H9 (cell line): Measurements from ENCODE around the gene SMIM12. TPM values are rescaled to one million over a fixed set of nuclear protein-coding genes. Genes with fewer than 3 reads are reported as not detected.

Source experiments
- DNase-seq: peaks from one replicate; pipeline ENCODE4 v3.0.0-alpha.2; 2017
- H2AFZ ChIP-seq: one replicate; pipeline ENCODE4 v1.6.1; 2013; ENCODE audit warnings: mild to moderate bottlenecking, low read length, control low read depth, moderate library complexity
- H2AK5ac ChIP-seq: 2 replicates; pipeline ENCODE4 v1.6.1; 2013; ENCODE audit warnings: low read length, control low read depth, mixed read lengths; ENCODE audit not compliant: insufficient read length
- H2BK120ac ChIP-seq: one replicate; pipeline ENCODE4 v1.6.1; 2013; ENCODE audit warnings: low read depth, mild to moderate bottlenecking, low read length, control low read depth, inconsistent platforms; ENCODE audit not compliant: poor library complexity, severe bottlenecking
- H2BK12ac ChIP-seq: 2 replicates; pipeline ENCODE4 v1.6.1; 2013; ENCODE audit warnings: low read length, control low read depth, mixed read lengths, low read depth; ENCODE audit not compliant: insufficient read length
- H2BK15ac ChIP-seq: 2 replicates; pipeline ENCODE4 v1.6.1; 2013; ENCODE audit warnings: low read depth, low read length, control low read depth
- H2BK20ac ChIP-seq: one replicate; pipeline ENCODE4 v1.6.1; 2013; ENCODE audit warnings: low read depth, mild to moderate bottlenecking, low read length, control low read depth, inconsistent platforms; ENCODE audit not compliant: poor library complexity, severe bottlenecking
- H2BK5ac ChIP-seq: 2 replicates; pipeline ENCODE4 v1.6.1; 2013; ENCODE audit warnings: low read length, control low read depth, mixed read lengths; ENCODE audit not compliant: insufficient read length
- H3K14ac ChIP-seq: 2 replicates; pipeline ENCODE4 v1.6.1; 2013; ENCODE audit warnings: low read length, control low read depth; ENCODE audit not compliant: insufficient read depth
- H3K18ac ChIP-seq: 2 replicates; pipeline ENCODE4 v1.6.1; 2013; ENCODE audit warnings: low read depth, mild to moderate bottlenecking, mixed read lengths, low read length, control low read depth; ENCODE audit not compliant: insufficient read length
- H3K23ac ChIP-seq: 2 replicates; pipeline ENCODE4 v1.6.1; 2013; ENCODE audit warnings: low read length, control low read depth, mixed read lengths, low read depth; ENCODE audit not compliant: insufficient read length
- H3K23me2 ChIP-seq: 2 replicates; pipeline ENCODE4 v1.6.1; 2013; ENCODE audit warnings: low read depth, mild to moderate bottlenecking, mixed read lengths, low read length, control low read depth; ENCODE audit not compliant: insufficient read length, poor library complexity, severe bottlenecking
- H3K27ac ChIP-seq: 2 replicates; pipeline ENCODE4 v1.5.1; 2013; ENCODE audit warnings: low read length, control low read depth, mixed read lengths, low read depth; ENCODE audit not compliant: insufficient read length
- H3K27me3 ChIP-seq: 2 replicates; pipeline ENCODE4 v1.6.1; 2013; ENCODE audit warnings: low read length, control low read depth, inconsistent platforms; ENCODE audit not compliant: insufficient read depth
- H3K4ac ChIP-seq: 2 replicates; pipeline ENCODE4 v1.6.1; 2013; ENCODE audit warnings: low read depth, mild to moderate bottlenecking, control low read depth, inconsistent platforms, low read length, moderate library complexity
- H3K4me1 ChIP-seq: 2 replicates; pipeline ENCODE4 v1.6.1; 2013; ENCODE audit warnings: low read length, control low read depth, inconsistent platforms; ENCODE audit not compliant: insufficient read depth
- H3K4me2 ChIP-seq: 2 replicates; pipeline ENCODE4 v1.6.1; 2013; ENCODE audit warnings: low read length, control low read depth, mixed read lengths; ENCODE audit not compliant: insufficient read length, insufficient read depth
- H3K56ac ChIP-seq: 2 replicates; pipeline ENCODE4 v1.6.1; 2013; ENCODE audit warnings: low read depth, mild to moderate bottlenecking, mixed read lengths, low read length, control low read depth; ENCODE audit not compliant: insufficient read length
- H3K79me1 ChIP-seq: 2 replicates; pipeline ENCODE4 v1.6.1; 2013; ENCODE audit warnings: low read depth, mild to moderate bottlenecking, moderate library complexity, low read length, control low read depth, inconsistent platforms; ENCODE audit not compliant: insufficient read depth, poor library complexity, severe bottlenecking
- H3K79me2 ChIP-seq: 2 replicates; pipeline ENCODE4 v1.6.1; 2013; ENCODE audit warnings: low read length, control low read depth, inconsistent platforms; ENCODE audit not compliant: insufficient read depth
- H3K9ac ChIP-seq: 2 replicates; pipeline ENCODE4 v1.6.1; 2013; ENCODE audit warnings: low read length, control low read depth, mixed read lengths; ENCODE audit not compliant: insufficient read length; ENCODE audit errors: extremely low read depth
- H3K9me3 ChIP-seq: one replicate; pipeline ENCODE4 v1.6.1; 2013; ENCODE audit warnings: low read depth, low read length, inconsistent platforms; ENCODE audit not compliant: control insufficient read depth
- H3T11ph ChIP-seq: one replicate; pipeline ENCODE4 v1.6.1; 2013; ENCODE audit warnings: mild to moderate bottlenecking, low read length, control low read depth, inconsistent platforms
- H4K20me1 ChIP-seq: one replicate; pipeline ENCODE4 v1.6.1; 2013; ENCODE audit not compliant: control insufficient read depth, insufficient read length, insufficient read depth
- H4K5ac ChIP-seq: 2 replicates; pipeline ENCODE4 v1.6.1; 2013; ENCODE audit warnings: low read depth, mild to moderate bottlenecking, mixed read lengths, low read length, control low read depth; ENCODE audit not compliant: insufficient read length
- H4K8ac ChIP-seq: replicated peaks from 2 replicates; pipeline ENCODE4 v1.6.1; 2013; ENCODE audit warnings: low read length, control low read depth, mixed read lengths, low read depth; ENCODE audit not compliant: insufficient read length
- H4K91ac ChIP-seq: 2 replicates; pipeline ENCODE4 v1.6.1; 2013; ENCODE audit warnings: low read depth, mild to moderate bottlenecking, moderate library complexity, mixed read lengths, low read length, control low read depth; ENCODE audit not compliant: insufficient read length
- H3K27ac Mint-ChIP-seq, 3 experiments: 2 replicates in 2 of 3; 3 replicates in 1 of 3; pipeline ENCODE4 v1.8.0; 2020 to 2021; ENCODE audit warnings: mixed read lengths in 3 of 3, mild to moderate bottlenecking in 1 of 3, moderate library complexity in 1 of 3
- H3K27me3 Mint-ChIP-seq: 2 replicates; pipeline ENCODE4 v1.8.0; 2021; ENCODE audit warnings: low read depth, mild to moderate bottlenecking, moderate library complexity, mixed read lengths
- H3K36me3 Mint-ChIP-seq, 3 experiments: 2 replicates in 2 of 3; 3 replicates in 1 of 3; pipeline ENCODE4 v1.8.0; 2020 to 2021; ENCODE audit warnings: low read depth in 3 of 3, mixed read lengths in 3 of 3; ENCODE audit not compliant: insufficient read depth in 1 of 3
- H3K4me1 Mint-ChIP-seq, 2 experiments: 2 replicates each; pipeline ENCODE4 v1.8.0; 2020; ENCODE audit warnings: mixed read lengths in 2 of 2
- H3K4me3 Mint-ChIP-seq, 2 experiments: 2 replicates in 1 of 2; 3 replicates in 1 of 2; pipeline ENCODE4 v1.8.0; 2020 to 2021; ENCODE audit warnings: mild to moderate bottlenecking in 2 of 2, mixed read lengths in 2 of 2, moderate library complexity in 1 of 2
- H3K9me3 Mint-ChIP-seq, 2 experiments: 2 replicates in 1 of 2; 3 replicates in 1 of 2; pipeline ENCODE4 v1.8.0; 2020; ENCODE audit warnings: mild to moderate bottlenecking in 2 of 2, mixed read lengths in 2 of 2, moderate library complexity in 1 of 2
- CTCF ChIP-seq: fragments of 200-600 bp; sonication (generic); conservative IDR thresholded peaks from 3 replicates; pipeline ENCODE4 v1.8.0; 2021; ENCODE audit warnings: antibody characterized with exemption, mild to moderate bottlenecking
- WGBS: extraction: QIAGEN DNeasy Blood & Tissue Kit; methylation state at CpG from one replicate; pipeline ENCODE4 v1.1.7; 2013; ENCODE audit warnings: missing lambda C conversion rate, low lambda C conversion rate, mixed read lengths; ENCODE audit not compliant: insufficient read length; ENCODE audit errors: extremely low coverage; 5-methylcytosine and 5-hydroxymethylcytosine counted together
- total RNA-seq: library from RNA; stranded (reverse); gene quantifications from 2 replicates; pipeline ENCODE4 v1.2.1, GENCODE V29; 2021

SMIM12 gene
- total RNA-seq, 1 experiment from 2014 or later = 40.9 TPM

DNA sequence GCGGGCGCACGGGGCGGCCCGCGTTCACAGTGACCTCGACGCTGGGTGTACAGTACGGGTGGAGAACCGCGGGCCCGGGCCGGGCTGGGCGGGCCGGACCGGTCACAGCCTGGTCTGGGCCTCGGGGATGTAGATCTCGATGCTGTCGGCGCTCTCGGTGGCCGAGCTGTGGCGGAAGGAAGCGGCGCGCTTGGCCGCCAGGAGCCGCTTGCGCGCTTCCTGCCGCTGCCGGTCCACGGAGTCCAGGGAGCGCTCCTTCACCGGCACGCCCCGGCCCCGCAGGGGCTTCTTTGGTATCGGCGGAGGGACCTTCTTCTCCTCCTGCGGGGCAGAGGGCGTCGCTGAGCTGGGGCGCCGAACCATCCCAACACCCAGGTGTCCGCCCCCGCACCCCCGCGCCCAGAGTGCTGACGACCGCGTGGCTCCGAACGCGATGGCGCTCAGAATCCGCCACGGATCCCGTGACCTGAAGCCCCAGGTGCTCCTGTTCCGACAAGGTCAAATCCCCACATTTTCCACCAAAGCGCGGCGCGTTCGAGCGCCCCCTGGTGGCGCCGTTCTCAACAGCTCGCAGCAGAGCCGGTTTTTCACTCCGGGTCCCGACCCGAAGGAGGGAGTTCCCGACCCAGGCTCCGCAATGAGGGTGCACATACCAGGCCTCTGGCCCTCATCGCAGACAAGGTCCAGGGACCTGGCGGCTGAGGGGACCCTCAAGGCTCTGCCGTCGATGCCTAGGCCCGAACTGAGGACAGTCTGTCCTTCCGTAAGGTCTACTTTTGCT is 6.6 kb upstream of the SMIM12 start:
- Mint-ChIP-seq H3K4me1 (peaks cover 2 to 6% of the 10 kb centered on the region in 2 experiments; a peak in 2 of 4 replicates), H3K27ac (no peak overlapping the region), H3K9me3 (no peaks in the 10 kb centered on the region), H3K4me3 (peak overlapping the region; percentile 74 to 78), H3K36me3 (no peaks in the 10 kb centered on the region; a peak in 2 of 7 replicates), H3K27me3 (peaks cover 57% of the 10 kb centered on the region)
- Histone ChIP-seq H3K9ac (no peak overlapping the region), H3K14ac (peak overlapping the region; percentile 16), H2BK12ac (no peak overlapping the region), H2AK5ac (no peak overlapping the region), H3K23me2 (no peaks in the 10 kb centered on the region), H2BK120ac (no peak overlapping the region), H3K4me1 (no peaks in the 10 kb centered on the region), H3K79me1 (no peaks in the 10 kb centered on the region), H4K5ac (no peak overlapping the region), H3K18ac (no peak overlapping the region), H3T11ph (no peak overlapping the region), H3K4ac (no peak overlapping the region), H4K20me1 (no peaks in the 10 kb centered on the region), H3K56ac (no peak overlapping the region), H3K4me2 (peak overlapping the region; percentile 3), H2BK5ac (no peak overlapping the region), H3K27ac (no peak overlapping the region), H4K91ac (no peak overlapping the region), H2BK15ac (no peak overlapping the region), H3K23ac (no peak overlapping the region), H3K27me3 (no peaks in the 10 kb centered on the region), H4K8ac (no peak overlapping the region), H2BK20ac (no peak overlapping the region), H3K9me3 (no peaks in the 10 kb centered on the region), H3K79me2 (no peaks in the 10 kb centered on the region), H2AFZ (no peak overlapping the region)
- no CpG with 5 or more reads among the region's 81 CpGs for WGBS
- DNase-seq = peak; percentile 87
- peak; percentile 99 for TF ChIP-seq CTCF
